ENCODE results near the gene XCL1.

The XCL1 gene

GRCh38 chr1:168582688-168583336 is 6.4 kb downstream of the XCL1 start:
- TF ChIP-seq, protein P1, sequence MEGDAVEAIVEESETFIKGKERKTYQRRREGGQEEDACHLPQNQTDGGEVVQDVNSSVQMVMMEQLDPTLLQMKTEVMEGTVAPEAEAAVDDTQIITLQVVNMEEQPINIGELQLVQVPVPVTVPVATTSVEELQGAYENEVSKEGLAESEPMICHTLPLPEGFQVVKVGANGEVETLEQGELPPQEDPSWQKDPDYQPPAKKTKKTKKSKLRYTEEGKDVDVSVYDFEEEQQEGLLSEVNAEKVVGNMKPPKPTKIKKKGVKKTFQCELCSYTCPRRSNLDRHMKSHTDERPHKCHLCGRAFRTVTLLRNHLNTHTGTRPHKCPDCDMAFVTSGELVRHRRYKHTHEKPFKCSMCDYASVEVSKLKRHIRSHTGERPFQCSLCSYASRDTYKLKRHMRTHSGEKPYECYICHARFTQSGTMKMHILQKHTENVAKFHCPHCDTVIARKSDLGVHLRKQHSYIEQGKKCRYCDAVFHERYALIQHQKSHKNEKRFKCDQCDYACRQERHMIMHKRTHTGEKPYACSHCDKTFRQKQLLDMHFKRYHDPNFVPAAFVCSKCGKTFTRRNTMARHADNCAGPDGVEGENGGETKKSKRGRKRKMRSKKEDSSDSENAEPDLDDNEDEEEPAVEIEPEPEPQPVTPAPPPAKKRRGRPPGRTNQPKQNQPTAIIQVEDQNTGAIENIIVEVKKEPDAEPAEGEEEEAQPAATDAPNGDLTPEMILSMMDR (IDR thresholded peaks at IDR 0.05; ENCODE audit: borderline replicate concordance, control extremely low read depth, extremely low read depth, insufficient read depth, missing control alignments) = no peak
- in situ Hi-C loops (cut with MboI; ENCODE audit: low sequenced_read_pairs, unreplicated experiment) = loop anchor here (25.0 kb wide), 1 partner anchor 246 kb away; no protein-coding TSS in a partner anchor
- no peak for DNase-seq (ENCODE audit: low spot score)

GRCh38 chr1:168583571-168583970 is 7.2 kb downstream of the XCL1 start:
- in situ Hi-C loops (cut with MboI; ENCODE audit: low sequenced_read_pairs, unreplicated experiment) = loop anchor here (25.0 kb wide), 1 partner anchor 246 kb away; no protein-coding TSS in a partner anchor
- DNase-seq (ENCODE audit: low spot score) = no peak
- TF ChIP-seq, protein P1 (IDR thresholded peaks at IDR 0.05; ENCODE audit: borderline replicate concordance, control extremely low read depth, extremely low read depth, insufficient read depth, missing control alignments) = no peak

- TF ChIP-seq, protein P1 (IDR thresholded peaks at IDR 0.05; ENCODE audit: borderline replicate concordance, control extremely low read depth, extremely low read depth, insufficient read depth, missing control alignments) = no peak
- in situ Hi-C loops (cut with MboI; ENCODE audit: low sequenced_read_pairs, unreplicated experiment) = loop anchor here (25.0 kb wide), 1 partner anchor 248 kb away; no protein-coding TSS in a partner anchor
- no peak for DNase-seq (ENCODE audit: low spot score)
These were observed 8.8 kb downstream of the XCL1 start for GRCh38 chr1:168585191-168585590.

- in situ Hi-C loops (cut with MboI; ENCODE audit: low sequenced_read_pairs, unreplicated experiment) = loop anchor here (25.0 kb wide), 1 partner anchor 249 kb away; no protein-coding TSS in a partner anchor
- TF ChIP-seq, protein P1 (IDR thresholded peaks at IDR 0.05; ENCODE audit: borderline replicate concordance, control extremely low read depth, extremely low read depth, insufficient read depth, missing control alignments) = no peak
These were observed 9.5 kb downstream of the XCL1 start for GRCh38 chr1:168585937-168586336.

DNA sequence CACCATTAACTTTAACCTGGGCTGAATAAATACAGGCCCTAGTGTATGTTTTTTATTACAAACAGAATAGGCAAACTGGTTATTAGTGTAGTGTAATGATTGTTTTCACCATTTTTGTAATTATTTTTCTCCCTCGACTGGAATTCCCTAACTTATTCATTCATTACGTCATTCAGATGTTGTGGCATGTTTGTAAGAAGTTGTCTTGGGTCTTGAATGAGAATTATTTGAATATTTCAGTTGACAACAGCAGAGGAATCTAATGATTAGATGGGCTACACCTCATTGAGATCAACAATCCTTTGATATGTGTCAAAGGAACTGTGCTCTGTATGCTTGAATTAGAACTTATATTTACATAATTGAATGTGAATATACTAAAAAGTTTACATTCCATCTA is 12.8 kb downstream of the XCL1 start:
- no peak for DNase-seq (ENCODE audit: low spot score)
- TF ChIP-seq, protein P1 (IDR thresholded peaks at IDR 0.05; ENCODE audit: borderline replicate concordance, control extremely low read depth, extremely low read depth, insufficient read depth, missing control alignments) = no peak
- in situ Hi-C loops (cut with MboI; ENCODE audit: low sequenced_read_pairs, unreplicated experiment) = loop anchor here (25.0 kb wide), 1 partner anchor 252 kb away; no protein-coding TSS in a partner anchor

More at GRCh38 chr1:168585937-168586336, 9.5 kb downstream of the XCL1 start:
- no peak for DNase-seq (ENCODE audit: low spot score)

GRCh38 chr1:168591066-168591465 is 14.7 kb downstream of the XCL1 start:
- in situ Hi-C loops (cut with MboI; ENCODE audit: low sequenced_read_pairs, unreplicated experiment) = loop anchor here (25.0 kb wide), 1 partner anchor 254 kb away; no protein-coding TSS in a partner anchor
- no peak for DNase-seq (ENCODE audit: low spot score)
- TF ChIP-seq, protein P1 (IDR thresholded peaks at IDR 0.05; ENCODE audit: borderline replicate concordance, control extremely low read depth, extremely low read depth, insufficient read depth, missing control alignments) = no peak

All from GM13976 (cell line).